GM12892 (cell line): ENCODE measurements around the gene SLC5A8.

Experiments used
- POLR2A ChIP-seq: IDR thresholded peaks from 2 replicates; pipeline ENCODE4 v1.6.1; 2011; ENCODE audit warnings: low read depth, low read length, control low read depth
- POLR2AphosphoS5 ChIP-seq: IDR thresholded peaks from 2 replicates; pipeline ENCODE4 v1.6.1; 2011; ENCODE audit warnings: low read depth, low read length, control low read depth

- no peak for TF ChIP-seq POLR2AphosphoS5
- TF ChIP-seq POLR2A, result no peak
These were observed 33.0 kb upstream of the SLC5A8 start for GRCh38 chr12:101243074-101243473.
